Transverse colon (tissue), 4 donors: Measurements from ENCODE around the gene PMPCA.

ENCODE experiments used
- CTCF ChIP-seq, 5 experiments: fragments of 200-600 bp in 3 of 5; fragments of 450-650 bp in 2 of 5; sonication (generic) in 3 of 5; IDR thresholded peaks; 1 replicate in 2 of 5; 2 replicates in 3 of 5; pipeline ENCODE4 v1.5.1; 2016 to 2017; ENCODE audit warnings: antibody characterized with exemption in 5 of 5, inconsistent platforms in 3 of 5, mild to moderate bottlenecking in 2 of 5, moderate library complexity in 1 of 5
- POLR2A ChIP-seq: fragments of 450-650 bp; IDR thresholded peaks from one replicate; pipeline ENCODE4 v1.6.1; 2016; ENCODE audit warnings: antibody characterized with exemption, mild to moderate bottlenecking, moderate library complexity
- POLR2AphosphoS5 ChIP-seq, 3 donors: sonication (generic); formaldehyde crosslinking; IDR thresholded peaks; one replicate each; pipeline ENCODE4 v1.6.1; 2016; ENCODE audit warnings: antibody characterized with exemption in 3 of 3

GRCh38 chr9:136374183-136374575 lies 36.3 kb upstream of the PMPCA start:
- TF ChIP-seq POLR2A (no peak), CTCF (IDR thresholded peaks at IDR 0.05) (no peak), POLR2AphosphoS5 (IDR thresholded peaks at IDR 0.05) (no peak)
